ENCODE results near the gene SLC25A34. TPM values are rescaled to one million over a fixed set of nuclear protein-coding genes. Genes with fewer than 3 reads are reported as not detected.
"Not testable (repeated sequence)": the region's sequence is repeated elsewhere in the genome, so short reads cannot be mapped to it uniquely, and the experiment has no call there.

Gene SLC25A34
- total RNA-seq, 4 donors from 2014 or later = 0.66 to 0.97 (median 0.76) TPM

DNA sequence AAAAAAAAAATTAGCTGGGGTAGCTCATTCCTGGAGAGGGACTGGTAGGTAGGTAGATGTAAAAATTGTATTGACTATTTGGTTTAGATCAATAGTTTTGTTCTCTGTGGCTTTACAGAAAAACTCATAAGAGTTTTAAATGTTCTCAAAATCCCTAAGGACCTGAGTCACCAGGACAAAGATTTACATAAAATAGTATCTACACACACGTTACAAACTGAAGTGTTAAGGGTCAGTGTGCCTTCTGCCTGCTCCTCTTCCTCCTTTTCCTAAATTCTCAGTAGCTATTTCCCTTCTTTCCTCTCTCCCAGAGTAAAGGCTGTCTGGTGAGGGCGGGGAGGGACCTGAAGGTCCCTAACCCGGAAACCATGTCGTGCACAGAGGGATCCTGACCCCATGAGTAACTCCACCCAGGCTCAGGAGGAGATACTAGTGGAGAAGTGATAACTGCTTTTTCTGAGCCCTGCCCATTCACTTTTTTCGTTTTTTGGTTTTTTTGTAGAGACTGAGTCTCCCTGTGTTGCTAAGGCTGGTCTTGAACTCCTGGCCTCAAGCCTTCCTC lies 43.9 kb upstream of the SLC25A34 start:
- Histone ChIP-seq H3K27me3 (no peaks in the 10 kb centered on the region), H3K9me3 (no peaks in the 10 kb centered on the region), H3K36me3 (peaks cover 0 to 17% (median 4%) of the 10 kb centered on the region in 4 donors), H3K4me3 (no peak overlapping the region), H3K4me1 (peaks cover 34 to 51% (median 40%) of the 10 kb centered on the region in 4 donors), H3K27ac (replicated peaks in 1 of 4) (peak overlapping the region in 2 of 4 donors; percentile 43 to 53)
- no peak for TF ChIP-seq POLR2AphosphoS5 (IDR thresholded peaks at IDR 0.05)
- TF ChIP-seq POLR2A (IDR thresholded peaks at IDR 0.05; ENCODE audit: low read depth) = no peak
- TF ChIP-seq EP300 (IDR thresholded peaks at IDR 0.05) = no peak
- TF ChIP-seq, protein P1, sequence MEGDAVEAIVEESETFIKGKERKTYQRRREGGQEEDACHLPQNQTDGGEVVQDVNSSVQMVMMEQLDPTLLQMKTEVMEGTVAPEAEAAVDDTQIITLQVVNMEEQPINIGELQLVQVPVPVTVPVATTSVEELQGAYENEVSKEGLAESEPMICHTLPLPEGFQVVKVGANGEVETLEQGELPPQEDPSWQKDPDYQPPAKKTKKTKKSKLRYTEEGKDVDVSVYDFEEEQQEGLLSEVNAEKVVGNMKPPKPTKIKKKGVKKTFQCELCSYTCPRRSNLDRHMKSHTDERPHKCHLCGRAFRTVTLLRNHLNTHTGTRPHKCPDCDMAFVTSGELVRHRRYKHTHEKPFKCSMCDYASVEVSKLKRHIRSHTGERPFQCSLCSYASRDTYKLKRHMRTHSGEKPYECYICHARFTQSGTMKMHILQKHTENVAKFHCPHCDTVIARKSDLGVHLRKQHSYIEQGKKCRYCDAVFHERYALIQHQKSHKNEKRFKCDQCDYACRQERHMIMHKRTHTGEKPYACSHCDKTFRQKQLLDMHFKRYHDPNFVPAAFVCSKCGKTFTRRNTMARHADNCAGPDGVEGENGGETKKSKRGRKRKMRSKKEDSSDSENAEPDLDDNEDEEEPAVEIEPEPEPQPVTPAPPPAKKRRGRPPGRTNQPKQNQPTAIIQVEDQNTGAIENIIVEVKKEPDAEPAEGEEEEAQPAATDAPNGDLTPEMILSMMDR (IDR thresholded peaks at IDR 0.05) = no peak
- 66% methylated on average over 5 of the region's 5 CpGs for WGBS
- intact Hi-C loops (cut with DNase I) = no loop called here
- no peak for DNase-seq (ENCODE audit: extremely low spot score)

DNA sequence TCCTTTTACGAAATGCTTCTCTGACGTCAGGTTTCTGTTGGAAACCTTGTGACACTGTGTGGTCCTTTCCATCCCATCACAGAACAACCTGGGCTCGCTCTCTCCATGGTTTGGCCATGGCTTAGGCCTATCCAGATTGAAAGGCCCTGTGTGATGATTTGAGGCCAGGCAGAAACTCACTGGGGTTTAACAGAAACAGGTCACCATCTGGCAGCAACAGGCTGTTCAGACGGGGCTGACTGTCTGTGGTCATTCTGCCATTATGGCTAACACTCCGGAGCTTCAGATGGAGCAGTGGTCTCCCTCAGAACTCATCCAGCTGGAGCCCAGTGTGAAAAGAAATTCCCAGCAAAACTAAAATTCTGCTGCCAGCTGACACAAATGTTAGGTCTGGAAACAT lies 42.7 kb upstream of the SLC25A34 start:
- no peak overlapping the region for H3K27ac ChIP-seq (replicated peaks in 1 of 4)
- no peak overlapping the region for H3K4me3 ChIP-seq
- H3K36me3 ChIP-seq = peaks cover 0 to 17% (median 4%) of the 10 kb centered on the region in 4 donors
- no peak for TF ChIP-seq POLR2A (IDR thresholded peaks at IDR 0.05; ENCODE audit: low read depth)
- TF ChIP-seq, protein P1 (IDR thresholded peaks at IDR 0.05) = no peak
- no peak for TF ChIP-seq EP300 (IDR thresholded peaks at IDR 0.05)
- TF ChIP-seq POLR2AphosphoS5 (IDR thresholded peaks at IDR 0.05) = no peak
- H3K9me3 ChIP-seq = no peaks in the 10 kb centered on the region
- intact Hi-C loops (cut with DNase I) = no loop called here
- 83% methylated on average over 4 of the region's 5 CpGs for WGBS
- H3K4me1 ChIP-seq = peaks cover 39 to 54% (median 45%) of the 10 kb centered on the region in 4 donors
- DNase-seq (ENCODE audit: extremely low spot score) = no peak
- H3K27me3 ChIP-seq = no peaks in the 10 kb centered on the region

DNA sequence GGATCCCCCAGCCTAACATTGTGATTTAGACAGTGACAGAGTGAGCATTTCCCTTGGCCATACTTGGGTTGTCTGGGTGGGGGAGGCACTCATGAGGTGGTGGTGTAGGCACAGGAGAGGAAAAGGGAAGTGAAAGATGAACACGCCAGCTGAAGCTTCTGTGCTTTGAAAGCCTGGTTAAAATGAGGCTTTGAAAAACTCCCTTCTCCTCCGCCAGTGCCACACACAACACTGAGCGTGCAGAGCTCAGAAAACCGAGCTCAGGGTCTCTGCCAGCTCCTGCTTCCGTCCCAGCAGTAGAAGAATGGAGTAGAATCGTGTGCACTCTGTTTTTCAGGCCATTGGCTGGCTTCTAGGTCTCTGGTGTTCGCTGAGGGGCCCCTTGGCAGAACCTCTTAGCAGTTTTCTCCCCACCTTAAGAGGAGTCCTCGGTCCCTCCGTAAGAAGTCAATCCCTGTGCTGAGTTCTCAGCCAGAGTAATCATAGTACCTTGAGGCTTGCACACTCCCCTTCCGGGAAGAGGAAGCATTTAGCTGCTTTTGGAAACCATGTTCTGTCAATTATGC lies 39.0 kb upstream of the SLC25A34 start:
- Histone ChIP-seq H3K27me3 (no peaks in the 10 kb centered on the region), H3K4me3 (no peak overlapping the region), H3K36me3 (peaks cover 0 to 13% (median 2%) of the 10 kb centered on the region in 4 donors), H3K4me1 (peaks cover 38 to 58% (median 44%) of the 10 kb centered on the region in 4 donors), H3K27ac (replicated peaks in 1 of 4) (peak overlapping the region in 2 of 4 donors; percentile 30 to 51), H3K9me3 (no peaks in the 10 kb centered on the region)
- DNase-seq (ENCODE audit: extremely low spot score) = no peak
- TF ChIP-seq EP300 (IDR thresholded peaks at IDR 0.05) = no peak
- no peak for TF ChIP-seq POLR2AphosphoS5 (IDR thresholded peaks at IDR 0.05)
- TF ChIP-seq, protein P1 (IDR thresholded peaks at IDR 0.05) = no peak
- TF ChIP-seq POLR2A (IDR thresholded peaks at IDR 0.05; ENCODE audit: low read depth) = no peak
- WGBS = 46% methylated on average over 10 of the region's 10 CpGs
- intact Hi-C loops (cut with DNase I) = no loop called here

DNA sequence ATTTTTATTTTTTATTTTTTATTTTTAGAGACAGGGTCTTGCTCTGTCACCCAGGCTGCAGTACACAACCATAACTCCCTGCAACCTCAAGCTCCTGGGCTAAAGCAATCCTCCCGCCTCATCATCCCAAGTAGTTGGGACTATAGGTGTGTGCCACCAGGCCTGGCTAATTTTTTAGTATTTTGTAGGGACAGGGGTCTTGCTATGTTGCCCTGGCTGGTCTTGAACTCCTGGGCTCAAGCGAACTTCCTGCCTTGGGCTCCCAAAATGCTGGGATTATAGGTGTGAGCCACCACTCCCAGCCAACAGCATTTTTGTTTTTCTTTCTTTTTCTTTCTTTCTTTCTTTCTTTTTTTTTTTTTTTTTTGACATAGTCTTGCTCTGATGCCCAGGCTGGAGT lies 37.9 kb upstream of the SLC25A34 start:
- Histone ChIP-seq H3K27me3 (no peaks in the 10 kb centered on the region), H3K36me3 (peaks cover 0 to 13% (median 2%) of the 10 kb centered on the region in 4 donors), H3K9me3 (no peaks in the 10 kb centered on the region), H3K27ac (replicated peaks in 1 of 4) (no peak overlapping the region), H3K4me1 (peaks cover 32 to 59% (median 46%) of the 10 kb centered on the region in 4 donors), H3K4me3 (no peak overlapping the region)
- WGBS = 94% methylated on average over 2 of the region's 2 CpGs
- TF ChIP-seq, protein P1 (IDR thresholded peaks at IDR 0.05) = no peak
- TF ChIP-seq POLR2AphosphoS5 (IDR thresholded peaks at IDR 0.05) = no peak
- no peak for TF ChIP-seq POLR2A (IDR thresholded peaks at IDR 0.05; ENCODE audit: low read depth)
- no peak for TF ChIP-seq EP300 (IDR thresholded peaks at IDR 0.05)
- no peak for DNase-seq (ENCODE audit: extremely low spot score)
- intact Hi-C loops (cut with DNase I) = no loop called here

DNA sequence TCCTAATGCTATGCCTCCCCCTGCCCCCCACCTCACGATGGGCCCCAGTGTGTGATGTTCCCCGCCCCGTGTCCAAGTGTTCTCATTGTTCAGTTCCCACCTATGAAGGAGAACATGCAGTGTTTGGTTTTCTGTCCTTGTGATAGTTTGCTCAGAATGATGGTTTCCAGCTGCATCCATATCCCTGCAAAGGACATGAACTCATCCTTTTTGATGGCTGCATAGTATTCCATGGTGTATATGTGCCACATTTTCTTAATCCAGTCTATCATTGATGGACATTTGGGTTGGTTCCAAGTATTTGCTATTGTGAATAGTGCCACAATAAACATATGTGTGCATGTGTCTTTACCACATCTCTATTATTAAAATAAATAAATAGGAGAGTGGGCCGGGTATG lies 36.7 kb upstream of the SLC25A34 start:
- H3K36me3 ChIP-seq = peaks cover 0 to 13% (median 2%) of the 10 kb centered on the region in 4 donors
- H3K27ac ChIP-seq (replicated peaks in 1 of 4); H3K27me3 ChIP-seq; H3K4me3 ChIP-seq; H3K9me3 ChIP-seq; intact Hi-C loops (cut with DNase I); DNase-seq (ENCODE audit: extremely low spot score): not testable (repeated sequence)
- WGBS = 91% methylated on average over 4 of the region's 4 CpGs
- H3K4me1 ChIP-seq = peaks cover 41 to 70% (median 58%) of the 10 kb centered on the region in 4 donors

All from esophagus muscularis mucosa (tissue), 4 donors.